Measurements from ENCODE around the gene PCNX1.
"Not testable (repeated sequence)": the region's sequence is repeated elsewhere in the genome, so short reads cannot be mapped to it uniquely, and the experiment has no call there.

PCNX1 gene

DNA sequence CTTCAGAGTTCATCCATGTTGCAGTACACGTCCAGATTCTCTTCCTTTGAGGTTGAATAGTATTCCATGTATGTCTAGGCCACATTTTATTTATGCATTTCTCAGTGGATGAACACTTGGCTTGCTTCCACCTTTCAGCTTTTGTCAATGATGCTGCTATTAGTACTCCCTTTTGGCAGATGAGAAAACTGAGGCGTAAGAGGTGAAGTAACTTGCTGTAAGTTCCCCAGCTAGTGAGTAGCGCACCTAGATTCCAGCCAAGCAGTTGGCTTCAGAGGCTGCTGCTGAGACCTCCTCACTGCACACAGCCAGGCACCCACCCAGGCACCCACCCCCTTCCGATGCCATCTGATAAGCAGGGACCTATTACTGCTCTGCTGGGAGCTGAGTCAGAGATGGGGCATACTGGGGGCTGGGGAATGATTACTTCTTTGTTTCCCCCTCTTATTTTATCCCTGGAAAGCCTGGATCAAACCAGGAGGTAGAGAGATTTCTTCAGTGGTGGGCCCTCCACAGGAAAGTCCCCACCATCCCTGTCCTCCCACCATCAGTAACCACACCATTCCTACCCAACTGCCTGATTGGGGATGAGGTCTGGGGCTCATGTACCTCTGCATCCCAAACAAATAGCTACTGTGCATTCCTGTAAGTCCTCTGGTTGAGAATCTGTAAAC, 234.6 kb downstream of the PCNX1 start:
- in situ Hi-C loops (cut with HindIII; ENCODE audit: low sequenced_read_pairs): no loop called here
- TF ChIP-seq, protein P1, sequence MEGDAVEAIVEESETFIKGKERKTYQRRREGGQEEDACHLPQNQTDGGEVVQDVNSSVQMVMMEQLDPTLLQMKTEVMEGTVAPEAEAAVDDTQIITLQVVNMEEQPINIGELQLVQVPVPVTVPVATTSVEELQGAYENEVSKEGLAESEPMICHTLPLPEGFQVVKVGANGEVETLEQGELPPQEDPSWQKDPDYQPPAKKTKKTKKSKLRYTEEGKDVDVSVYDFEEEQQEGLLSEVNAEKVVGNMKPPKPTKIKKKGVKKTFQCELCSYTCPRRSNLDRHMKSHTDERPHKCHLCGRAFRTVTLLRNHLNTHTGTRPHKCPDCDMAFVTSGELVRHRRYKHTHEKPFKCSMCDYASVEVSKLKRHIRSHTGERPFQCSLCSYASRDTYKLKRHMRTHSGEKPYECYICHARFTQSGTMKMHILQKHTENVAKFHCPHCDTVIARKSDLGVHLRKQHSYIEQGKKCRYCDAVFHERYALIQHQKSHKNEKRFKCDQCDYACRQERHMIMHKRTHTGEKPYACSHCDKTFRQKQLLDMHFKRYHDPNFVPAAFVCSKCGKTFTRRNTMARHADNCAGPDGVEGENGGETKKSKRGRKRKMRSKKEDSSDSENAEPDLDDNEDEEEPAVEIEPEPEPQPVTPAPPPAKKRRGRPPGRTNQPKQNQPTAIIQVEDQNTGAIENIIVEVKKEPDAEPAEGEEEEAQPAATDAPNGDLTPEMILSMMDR (IDR thresholded peaks at IDR 0.05; ENCODE audit: low read depth, low read length, missing control alignments): no peak
- H3K4me3 ChIP-seq (ENCODE audit: low read depth, low read length): no peak overlapping the region
- peak; percentile 31 for DNase-seq (ENCODE audit: low read depth)

DNA sequence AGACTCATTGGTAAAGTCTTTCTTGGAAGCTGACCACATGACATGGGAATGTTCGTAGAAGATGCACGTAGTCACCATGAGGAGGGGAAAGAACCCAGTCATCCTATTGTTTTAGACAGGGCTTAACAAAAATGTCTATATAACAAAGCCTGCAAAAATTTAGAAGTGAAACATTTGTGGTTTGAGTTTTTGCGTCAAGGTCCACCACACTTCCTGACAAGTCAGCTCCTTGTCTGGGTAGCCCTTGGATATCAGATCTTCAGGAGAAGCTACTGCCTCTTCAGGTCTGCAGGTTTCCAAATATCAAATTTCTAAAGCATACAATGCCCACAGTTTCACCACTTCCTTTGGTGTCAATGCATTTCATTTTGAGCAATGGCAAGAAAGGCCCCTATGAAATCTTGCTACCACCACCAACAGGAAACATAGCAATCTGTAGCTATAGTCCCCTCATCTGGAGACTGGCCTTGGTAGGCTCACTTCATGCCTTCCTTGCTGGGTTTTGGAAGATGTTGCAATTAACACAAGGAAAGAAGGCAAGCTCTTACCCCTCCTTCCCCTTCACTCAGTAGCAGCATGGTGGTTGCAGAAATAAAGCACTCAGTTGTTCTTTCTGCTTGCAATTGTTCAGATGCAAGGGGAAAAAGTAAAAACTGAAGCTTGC, 235.2 kb downstream of the PCNX1 start:
- DNase-seq (ENCODE audit: low read depth): peak; percentile 92
- TF ChIP-seq, protein P1 (IDR thresholded peaks at IDR 0.05; ENCODE audit: low read depth, low read length, missing control alignments): no peak
- in situ Hi-C loops (cut with HindIII; ENCODE audit: low sequenced_read_pairs): no loop called here
- H3K4me3 ChIP-seq (ENCODE audit: low read depth, low read length): no peak overlapping the region

DNA sequence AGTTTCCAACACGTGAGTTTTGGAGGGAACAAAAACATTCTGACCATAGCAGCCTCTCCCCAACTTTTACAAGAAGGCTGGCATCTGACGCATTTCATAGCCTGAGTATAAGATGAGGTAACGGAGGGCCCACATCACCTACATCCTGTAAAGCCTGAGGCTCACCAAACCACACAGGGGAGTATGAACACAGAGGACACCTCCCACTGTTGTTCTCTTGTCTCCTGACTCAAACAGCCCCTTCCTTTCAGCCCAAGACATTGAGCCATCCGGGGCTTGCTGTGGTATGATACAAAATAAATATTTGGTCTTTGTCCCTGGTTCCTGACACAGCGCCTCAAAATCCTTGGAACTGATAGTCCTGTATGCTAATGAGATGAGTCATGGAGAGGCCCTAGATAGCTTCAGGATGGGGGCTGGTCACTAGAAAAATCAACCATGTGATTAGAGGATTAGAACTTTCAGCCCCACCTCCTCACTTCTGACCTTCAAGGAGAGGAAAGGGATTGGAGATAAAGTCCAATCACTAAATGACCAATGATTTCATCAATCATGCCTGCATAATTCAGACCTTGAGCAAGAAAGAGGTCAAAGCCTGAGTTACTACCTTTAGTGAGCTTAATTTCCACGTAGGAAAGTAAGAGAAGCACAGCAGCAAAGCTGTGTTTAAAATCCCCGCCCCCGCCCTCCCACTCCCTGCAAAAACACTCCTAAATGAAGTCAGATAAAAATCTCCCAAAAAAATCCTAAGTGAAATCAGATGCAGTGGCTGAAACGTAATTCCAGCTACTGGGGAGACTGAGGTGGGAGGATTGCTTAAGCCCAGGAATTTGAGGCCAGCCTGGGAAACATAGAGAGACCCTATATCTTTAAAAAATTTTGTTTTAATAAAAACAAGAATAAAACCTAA, 236.4 kb downstream of the PCNX1 start:
- no peak overlapping the region for H3K4me3 ChIP-seq (ENCODE audit: low read depth, low read length)
- TF ChIP-seq, protein P1 (IDR thresholded peaks at IDR 0.05; ENCODE audit: low read depth, low read length, missing control alignments): no peak
- in situ Hi-C loops (cut with HindIII; ENCODE audit: low sequenced_read_pairs): no loop called here
- no peak for DNase-seq (ENCODE audit: low read depth)

DNA sequence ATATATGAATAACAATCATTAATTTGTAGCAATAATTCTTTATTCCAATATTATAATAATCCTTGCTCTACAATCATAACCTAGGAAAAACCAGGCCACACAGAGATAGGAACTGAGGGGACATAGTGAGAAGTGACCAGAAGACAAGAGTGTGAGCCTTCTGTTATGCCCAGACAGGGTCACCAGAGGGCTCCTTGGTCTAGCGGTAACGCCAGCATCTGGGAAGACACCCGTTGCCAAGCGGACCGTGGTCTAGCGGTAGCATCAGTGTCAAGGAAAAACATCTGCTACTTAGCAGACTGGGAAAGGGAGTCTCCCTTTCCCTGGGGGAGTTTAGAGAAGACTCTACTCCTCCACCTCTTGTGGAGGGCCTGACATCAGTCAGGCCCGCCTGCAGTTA, 240.1 kb downstream of the PCNX1 start:
- in situ Hi-C loops (cut with HindIII; ENCODE audit: low sequenced_read_pairs); H3K4me3 ChIP-seq (ENCODE audit: low read depth, low read length); DNase-seq (ENCODE audit: low read depth): not testable (repeated sequence)

DNA sequence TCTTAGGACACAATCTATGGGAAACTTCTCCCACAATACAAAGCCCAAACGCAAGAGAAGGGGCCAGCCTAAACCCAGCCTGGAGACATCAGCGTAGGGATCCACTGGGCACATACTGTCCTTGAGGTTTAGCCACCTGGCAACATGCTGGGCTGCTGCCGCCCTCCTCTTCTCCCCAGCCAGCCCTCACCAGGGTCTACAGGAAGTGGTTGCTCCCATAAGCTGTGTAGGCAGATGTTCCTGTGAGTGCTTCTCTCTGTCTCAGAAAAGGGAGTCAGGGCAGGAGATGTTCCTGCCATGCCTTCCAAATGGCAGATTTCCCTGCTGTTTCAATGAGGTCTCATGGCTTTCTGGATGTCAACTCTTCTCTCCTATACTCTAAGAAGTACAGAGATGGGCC, 241.4 kb downstream of the PCNX1 start:
- TF ChIP-seq, protein P1 (IDR thresholded peaks at IDR 0.05; ENCODE audit: low read depth, low read length, missing control alignments): no peak
- no peak for DNase-seq (ENCODE audit: low read depth)
- H3K4me3 ChIP-seq (ENCODE audit: low read depth, low read length): no peak overlapping the region
- in situ Hi-C loops (cut with HindIII; ENCODE audit: low sequenced_read_pairs): no loop called here

DNA sequence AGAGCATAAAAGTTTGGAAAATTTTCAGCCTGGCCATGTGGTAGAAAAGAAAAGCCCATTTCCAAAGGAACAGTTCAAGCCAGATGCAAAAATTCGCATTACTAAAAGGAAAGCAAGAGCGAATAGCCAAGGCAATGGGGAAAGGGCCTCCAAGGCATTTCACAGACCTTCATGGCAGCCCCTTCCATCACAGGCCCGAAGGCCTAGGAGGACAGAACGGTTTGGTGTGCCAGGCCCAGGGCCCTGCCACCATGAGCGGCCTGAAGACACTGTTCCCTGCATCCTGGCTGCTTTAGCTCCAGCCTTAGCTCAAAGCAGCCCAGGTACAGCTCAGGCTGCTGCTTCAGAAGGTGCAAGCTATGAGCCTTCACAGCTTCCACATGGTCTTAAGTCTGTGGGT, 243.5 kb downstream of the PCNX1 start:
- DNase-seq (ENCODE audit: low read depth): no peak
- in situ Hi-C loops (cut with HindIII; ENCODE audit: low sequenced_read_pairs): no loop called here
- H3K4me3 ChIP-seq (ENCODE audit: low read depth, low read length): no peak overlapping the region
- TF ChIP-seq, protein P1 (IDR thresholded peaks at IDR 0.05; ENCODE audit: low read depth, low read length, missing control alignments): no peak
